ENCODE results near the gene FAM43B.
"Not testable (repeated sequence)": the region's sequence is repeated elsewhere in the genome, so short reads cannot be mapped to it uniquely, and the experiment has no call there.

FAM43B gene

GRCh38 chr1:20551945-20552727 is at the start of gene FAM43B:
Gene FAM43B, plus strand, starts transcription at chr1:20552573. Its CDS starts 401 bp downstream, at chr1:20552974.
- no peak for DNase-seq (ENCODE audit: low spot score)

- no peak for DNase-seq (ENCODE audit: low spot score)
Measured at GRCh38 chr1:20505488-20505887, 46.9 kb upstream of the FAM43B start.

- DNase-seq (ENCODE audit: low spot score): no peak
Measured at GRCh38 chr1:20507248-20507563, 45.2 kb upstream of the FAM43B start.

GRCh38 chr1:20507564-20508410 is 44.6 kb upstream of the FAM43B start, which contains the start of gene MUL1:
Gene MUL1, minus strand, starts transcription at chr1:20508151. Its CDS starts 127 bp downstream, at chr1:20508024.
- peak; percentile 88 for DNase-seq (ENCODE audit: low spot score)

GRCh38 chr1:20508411-20508771 is 44.0 kb upstream of the FAM43B start:
- no peak for DNase-seq (ENCODE audit: low spot score)

- no peak for DNase-seq (ENCODE audit: low spot score)
Measured at GRCh38 chr1:20511518-20512428, 40.6 kb upstream of the FAM43B start.

GRCh38 chr1:20519609-20520262 is 32.6 kb upstream of the FAM43B start:
- not testable (repeated sequence) for DNase-seq (ENCODE audit: low spot score)

GRCh38 chr1:20521960-20522861 is 30.2 kb upstream of the FAM43B start:
- DNase-seq (ENCODE audit: low spot score): peak; percentile 54

- no peak for DNase-seq (ENCODE audit: low spot score)
Measured at GRCh38 chr1:20526267-20526666, 26.1 kb upstream of the FAM43B start.

GRCh38 chr1:20528221-20528620 is 24.2 kb upstream of the FAM43B start:
- DNase-seq (ENCODE audit: low spot score): no peak

- no peak for DNase-seq (ENCODE audit: low spot score)
Measured at GRCh38 chr1:20530306-20530705, 22.1 kb upstream of the FAM43B start.

- no peak for DNase-seq (ENCODE audit: low spot score)
Measured at GRCh38 chr1:20530901-20531300, 21.5 kb upstream of the FAM43B start.

- no peak for DNase-seq (ENCODE audit: low spot score)
Measured at GRCh38 chr1:20533635-20534034, 18.7 kb upstream of the FAM43B start.

GRCh38 chr1:20534659-20535417 is 17.5 kb upstream of the FAM43B start:
- no peak for DNase-seq (ENCODE audit: low spot score)

GRCh38 chr1:20538227-20538626 is 14.1 kb upstream of the FAM43B start:
- DNase-seq (ENCODE audit: low spot score): no peak

- DNase-seq (ENCODE audit: low spot score): no peak
Measured at GRCh38 chr1:20538760-20539551, 13.4 kb upstream of the FAM43B start.

GRCh38 chr1:20540281-20540680 is 12.1 kb upstream of the FAM43B start:
- no peak for DNase-seq (ENCODE audit: low spot score)

GRCh38 chr1:20546637-20547036 is 5.7 kb upstream of the FAM43B start:
- no peak for DNase-seq (ENCODE audit: low spot score)

GRCh38 chr1:20551161-20551560 is 1.2 kb upstream of the FAM43B start:
- no peak for DNase-seq (ENCODE audit: low spot score)
